Sigmoid colon (tissue), 7 donors: ENCODE results near the gene EHBP1L1. TPM values are rescaled to one million over a fixed set of nuclear protein-coding genes. Genes with fewer than 3 reads are reported as not detected.

Source experiments
- DNase-seq: peaks from one replicate; pipeline ENCODE4 v3.0.0-alpha.2; 2019
- H3K27ac ChIP-seq, 4 donors: fragments of 200-600 bp; sonication (generic); one replicate each; pipeline ENCODE4 v1.5.1; 2016 to 2019; ENCODE audit warnings: mild to moderate bottlenecking in 1 of 4
- H3K27me3 ChIP-seq, 3 donors: fragments of 200-600 bp; sonication (generic); one replicate each; pipeline ENCODE4 v1.5.1; 2019; ENCODE audit warnings: mild to moderate bottlenecking in 1 of 3
- H3K36me3 ChIP-seq, 4 donors: fragments of 200-600 bp; sonication (generic); one replicate each; pipeline ENCODE4 v1.5.1; 2016 to 2019
- H3K4me1 ChIP-seq, 4 donors: fragments of 200-600 bp; sonication (generic); one replicate each; pipeline ENCODE4 v1.5.1; 2017 to 2019
- H3K4me3 ChIP-seq, 4 donors: fragments of 200-600 bp; sonication (generic); one replicate each; pipeline ENCODE4 v1.5.1; 2017 to 2019; ENCODE audit warnings: mild to moderate bottlenecking in 2 of 4, moderate library complexity in 1 of 4
- H3K9me3 ChIP-seq, 4 donors: fragments of 200-600 bp in 3 of 4; sonication (generic) in 3 of 4; one replicate each; pipeline versions ENCODE4 v1.5.1 to v1.6.1; 2013 to 2019
- EP300 ChIP-seq, 4 donors: sonication (generic); formaldehyde crosslinking; IDR thresholded peaks; one replicate each; pipeline ENCODE4 v1.6.1; 2017; ENCODE audit warnings: antibody characterized with exemption in 4 of 4
- POLR2A ChIP-seq, 2 donors: fragments of 450-650 bp; IDR thresholded peaks; one replicate each; pipeline ENCODE4 v1.6.1; 2016; ENCODE audit warnings: antibody characterized with exemption in 2 of 2, mild to moderate bottlenecking in 2 of 2, moderate library complexity in 2 of 2
- POLR2AphosphoS5 ChIP-seq, 4 donors: sonication (generic); formaldehyde crosslinking; IDR thresholded peaks; one replicate each; pipeline ENCODE4 v1.6.1; 2017; ENCODE audit warnings: antibody characterized with exemption in 4 of 4
- WGBS, 2 donors: extraction: QIAGEN DNeasy Blood & Tissue Kit; methylation state at CpG; one replicate each; pipeline ENCODE4 v1.1.7; 2013; 5-methylcytosine and 5-hydroxymethylcytosine counted together
- intact Hi-C: fragments of 100-400 bp; cut with DNase I; formaldehyde crosslinking; loops from one replicate; pipeline ENCODE4 v1.15.1; 2023
- polyA plus RNA-seq, 3 donors: library from polyadenylated mRNA; stranded (reverse); fragments of 200-250 nt; gene quantifications; one replicate each; pipeline ENCODE4 v1.2.3, GENCODE V29; 2013
- total RNA-seq, 4 donors: library from RNA; depleted of rRNA; stranded (reverse); fragments of >200 nt; gene quantifications; one replicate each; pipeline ENCODE4 v1.1.0, GENCODE V29; 2016
- TF ChIP-seq, protein P1 (sequence below), 4 experiments: fragments of 450-650 bp in 3 of 4; fragments of 200-600 bp in 1 of 4; IDR thresholded peaks; one replicate each; pipeline ENCODE4 v1.5.1; 2016 to 2019; ENCODE audit warnings: antibody characterized with exemption in 4 of 4, mild to moderate bottlenecking in 3 of 4, moderate library complexity in 2 of 4
- donor health status: healthy with polysubstance abuse.
- donor health status: Bipolar disorder and iron deficiency.
- donor health status: healthy.

Gene EHBP1L1
- total and polyA plus RNA-seq, 7 donors: 31.2 to 366 (median 148) TPM

DNA sequence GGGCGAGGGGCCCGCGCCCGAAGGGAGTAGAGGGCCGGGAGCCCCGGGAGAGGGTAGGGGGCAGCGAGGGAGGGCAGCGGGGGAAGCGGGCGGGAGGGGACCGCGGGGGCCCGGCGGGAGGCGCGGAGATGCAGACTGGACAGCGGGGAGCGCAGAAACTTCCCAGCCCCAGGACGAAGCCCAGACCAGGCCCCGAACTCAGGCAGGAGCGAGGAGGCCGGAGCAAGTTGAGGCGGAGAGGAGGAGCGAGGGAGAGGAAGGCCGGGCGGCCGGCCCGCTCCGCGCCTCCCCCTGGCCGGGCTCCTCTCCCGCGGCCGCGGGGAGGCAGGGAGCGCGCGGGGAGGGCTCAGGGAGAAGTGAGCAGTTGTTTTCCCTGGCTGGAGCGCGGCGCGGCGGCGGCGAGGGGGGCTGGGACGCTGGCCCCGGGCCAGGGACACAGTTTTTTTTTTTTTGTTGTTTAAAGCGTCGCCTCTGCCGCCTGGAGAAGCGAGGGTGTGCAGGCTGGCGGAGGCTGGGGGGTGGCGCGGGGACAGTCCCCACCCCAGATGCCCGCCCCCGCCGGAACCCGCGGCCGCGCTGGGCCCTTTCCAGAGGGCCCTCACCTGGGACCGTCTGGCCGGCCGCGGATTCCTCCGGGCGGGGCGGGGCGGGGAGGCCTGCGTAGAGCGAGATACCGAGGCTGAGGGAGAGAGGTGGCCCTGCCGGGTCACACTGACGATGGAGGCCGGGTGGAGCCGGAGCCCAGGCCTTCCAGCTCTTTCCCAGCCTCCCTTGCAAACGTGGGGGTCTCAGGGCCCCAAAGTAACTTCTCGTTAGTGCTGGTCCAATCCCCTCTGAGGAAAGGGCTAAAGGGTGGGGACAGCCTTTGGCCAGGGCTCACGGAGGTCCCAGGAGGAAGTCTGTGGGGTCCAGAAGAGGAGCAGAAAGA, 17.6 kb upstream of the EHBP1L1 start, which contains the start of gene LTBP3:
Gene LTBP3, minus strand, starts transcription at position 358 of the 928 bp plus-strand sequence. CDS start 400 bp downstream, outside the sequence.
- Histone ChIP-seq H3K36me3 (peaks cover 0 to 8% (median 2%) of the 10 kb centered on the region in 4 donors), H3K4me3 (peak within 1 kb of the TSS; percentile 55 to 85 (median 72)), H3K4me1 (peaks cover 0 to 71% (median 66%) of the 10 kb centered on the region in 4 donors), H3K27me3 (no peaks in the 10 kb centered on the region), H3K9me3 (no peaks in the 10 kb centered on the region), H3K27ac (peak within 1 kb of the TSS; percentile 96 to 99 (median 98))
- 1% methylated on average over 79 of the region's 79 CpGs for WGBS, 2 donors
- peak; percentile 94 for DNase-seq
- TF ChIP-seq POLR2A (IDR thresholded peaks at IDR 0.05) (no peak), EP300 (IDR thresholded peaks at IDR 0.05) (peak in 1 of 4 donors; percentile 45), POLR2AphosphoS5 (IDR thresholded peaks at IDR 0.05) (peak; percentile 58 to 78 (median 71))
- TF ChIP-seq, protein P1, sequence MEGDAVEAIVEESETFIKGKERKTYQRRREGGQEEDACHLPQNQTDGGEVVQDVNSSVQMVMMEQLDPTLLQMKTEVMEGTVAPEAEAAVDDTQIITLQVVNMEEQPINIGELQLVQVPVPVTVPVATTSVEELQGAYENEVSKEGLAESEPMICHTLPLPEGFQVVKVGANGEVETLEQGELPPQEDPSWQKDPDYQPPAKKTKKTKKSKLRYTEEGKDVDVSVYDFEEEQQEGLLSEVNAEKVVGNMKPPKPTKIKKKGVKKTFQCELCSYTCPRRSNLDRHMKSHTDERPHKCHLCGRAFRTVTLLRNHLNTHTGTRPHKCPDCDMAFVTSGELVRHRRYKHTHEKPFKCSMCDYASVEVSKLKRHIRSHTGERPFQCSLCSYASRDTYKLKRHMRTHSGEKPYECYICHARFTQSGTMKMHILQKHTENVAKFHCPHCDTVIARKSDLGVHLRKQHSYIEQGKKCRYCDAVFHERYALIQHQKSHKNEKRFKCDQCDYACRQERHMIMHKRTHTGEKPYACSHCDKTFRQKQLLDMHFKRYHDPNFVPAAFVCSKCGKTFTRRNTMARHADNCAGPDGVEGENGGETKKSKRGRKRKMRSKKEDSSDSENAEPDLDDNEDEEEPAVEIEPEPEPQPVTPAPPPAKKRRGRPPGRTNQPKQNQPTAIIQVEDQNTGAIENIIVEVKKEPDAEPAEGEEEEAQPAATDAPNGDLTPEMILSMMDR (IDR thresholded peaks at IDR 0.05): no peak
- intact Hi-C loops: loop anchor here (2.0 kb wide), 1 partner anchor 15 kb away; the partner anchor contains the start of gene FAM89B

DNA sequence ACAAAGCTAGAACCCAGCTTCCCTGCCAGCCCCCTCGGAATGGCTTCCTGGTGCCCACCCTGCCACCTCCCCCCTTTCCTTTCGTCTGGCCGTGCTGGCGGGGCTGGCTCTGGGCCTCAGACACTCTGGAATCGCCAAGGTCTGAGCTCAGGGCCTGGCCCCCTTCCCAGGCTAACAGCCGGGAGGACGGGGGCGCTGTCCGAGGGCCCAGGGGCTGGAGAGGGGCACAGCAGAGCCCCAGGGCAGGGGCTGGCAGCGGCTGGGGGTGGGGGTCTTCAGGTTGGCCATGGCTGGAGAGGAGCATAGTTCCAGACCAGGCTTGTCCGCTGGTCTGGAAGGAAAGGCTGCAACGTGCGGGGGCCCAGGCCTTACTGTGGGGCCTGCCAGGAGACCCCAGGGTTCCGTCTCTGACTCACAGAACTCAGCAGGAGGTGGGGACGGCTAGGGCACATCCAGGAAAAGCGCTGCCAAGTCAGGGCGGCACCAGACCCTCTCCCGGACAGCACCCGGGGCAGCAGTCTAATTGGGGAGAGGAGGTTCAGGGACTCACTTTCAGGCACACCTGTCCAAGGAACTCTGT, 16.8 kb upstream of the EHBP1L1 start:
- Histone ChIP-seq H3K4me3 (peak overlapping the region; percentile 55 to 85 (median 72)), H3K36me3 (peaks cover 0 to under 1% (median 0%) of the 10 kb centered on the region in 4 donors), H3K4me1 (peaks cover 0 to 66% (median 63%) of the 10 kb centered on the region in 4 donors), H3K9me3 (no peaks in the 10 kb centered on the region), H3K27ac (peak overlapping the region; percentile 96 to 99 (median 98)), H3K27me3 (no peaks in the 10 kb centered on the region)
- DNase-seq: peak; percentile 91
- 60 to 62% methylated on average over 19 of the region's 19 CpGs for WGBS, 2 donors
- intact Hi-C loops: loop anchor here (2.0 kb wide), 1 partner anchor 14 kb away; the partner anchor contains the start of gene FAM89B
- TF ChIP-seq POLR2A (IDR thresholded peaks at IDR 0.05) (no peak), POLR2AphosphoS5 (IDR thresholded peaks at IDR 0.05) (peak in 3 of 4 donors; percentile 13 to 61 (median 33))

DNA sequence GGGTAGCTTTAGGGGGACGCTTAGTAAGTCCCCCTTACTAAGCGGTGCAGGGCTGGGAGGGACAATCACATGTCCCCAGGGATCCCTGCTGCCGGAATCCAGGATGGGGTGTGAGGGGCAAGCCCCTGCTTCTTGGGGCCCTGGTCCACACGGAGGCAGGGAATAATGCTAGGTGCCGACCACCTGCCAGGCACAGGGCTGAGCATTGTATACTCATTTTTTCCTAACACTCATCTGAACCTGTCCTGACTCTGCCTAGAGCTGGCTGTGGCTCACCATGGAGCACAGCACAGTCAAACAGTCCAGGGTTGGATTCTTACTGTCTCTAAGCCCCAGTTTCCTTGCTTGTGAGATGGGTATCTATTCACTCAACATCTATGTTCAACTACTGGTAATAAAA, 16.3 kb upstream of the EHBP1L1 start:
- TF ChIP-seq POLR2A (IDR thresholded peaks at IDR 0.05): no peak
- TF ChIP-seq POLR2AphosphoS5 (IDR thresholded peaks at IDR 0.05): no peak
- peak overlapping the region; percentile 96 to 99 (median 98) for H3K27ac ChIP-seq
- no peaks in the 10 kb centered on the region for H3K36me3 ChIP-seq
- intact Hi-C loops: loop anchor here (2.0 kb wide), 1 partner anchor 13 kb away; the partner anchor contains the start of gene FAM89B
- H3K27me3 ChIP-seq: no peaks in the 10 kb centered on the region
- 75 to 79% methylated on average over 5 of the region's 5 CpGs for WGBS, 2 donors
- no peak overlapping the region for H3K4me3 ChIP-seq
- DNase-seq: peak; percentile 62
- no peaks in the 10 kb centered on the region for H3K9me3 ChIP-seq
- peaks cover 0 to 62% (median 59%) of the 10 kb centered on the region in 4 donors for H3K4me1 ChIP-seq

DNA sequence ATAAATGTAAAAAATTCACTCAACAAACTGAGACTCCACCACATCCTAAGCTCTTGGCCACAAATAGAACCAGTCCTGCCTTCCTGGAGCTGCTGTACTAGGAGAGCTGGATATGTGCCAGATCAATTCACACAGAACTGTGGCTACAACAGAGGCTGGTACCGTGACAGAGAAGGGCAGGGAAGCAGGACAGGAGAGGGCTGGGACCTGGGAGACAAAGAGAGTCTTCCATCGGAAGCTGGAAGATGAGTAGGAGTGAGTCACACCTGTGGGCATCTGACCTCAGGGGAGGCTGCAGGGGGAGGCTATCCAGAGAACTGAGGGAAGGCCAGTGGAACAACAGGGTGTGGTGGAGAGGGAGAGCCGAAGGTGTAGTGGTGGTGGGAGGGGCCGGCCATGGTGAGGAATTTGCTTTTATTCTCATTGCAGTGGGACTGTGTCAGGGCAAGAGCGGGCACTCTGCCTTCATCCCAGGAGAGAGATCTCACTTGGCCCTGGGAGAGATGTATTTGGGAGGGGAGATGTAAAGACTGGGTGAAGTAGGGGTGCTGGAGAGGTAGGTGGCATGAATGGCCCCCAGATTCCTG, 15.8 kb upstream of the EHBP1L1 start:
- Histone ChIP-seq H3K27ac (peak overlapping the region; percentile 96 to 99 (median 98)), H3K4me1 (peaks cover 0 to 57% (median 54%) of the 10 kb centered on the region in 4 donors), H3K4me3 (no peak overlapping the region), H3K36me3 (no peaks in the 10 kb centered on the region), H3K9me3 (no peaks in the 10 kb centered on the region), H3K27me3 (no peaks in the 10 kb centered on the region)
- DNase-seq: peak; percentile 69
- 14 to 54% methylated on average over 5 of the region's 5 CpGs for WGBS, 2 donors
- intact Hi-C loops: loop anchor here (2.0 kb wide), 1 partner anchor 13 kb away; the partner anchor contains the start of gene FAM89B
- TF ChIP-seq POLR2AphosphoS5 (IDR thresholded peaks at IDR 0.05) (no peak), POLR2A (IDR thresholded peaks at IDR 0.05) (no peak), EP300 (IDR thresholded peaks at IDR 0.05) (no peak)
- TF ChIP-seq, protein P1 (IDR thresholded peaks at IDR 0.05): no peak
